Measurements from ENCODE around the gene KAZN. TPM values are rescaled to one million over a fixed set of nuclear protein-coding genes. Genes with fewer than 3 reads are reported as not detected.

KAZN gene
- total and polyA plus RNA-seq, 2 of the 8 experiments (the other 6 are each of a cell fraction or from before 2014, with no cell fraction given), result 3.7 to 11.8 TPM

GRCh38 chr1:14568716-14569355, 29.6 kb upstream of the KAZN start (continued):
- no peak for TF ChIP-seq SIRT6 (IDR thresholded peaks at IDR 0.05; ENCODE audit: low read length)
- no peak for TF ChIP-seq POLR2A (IDR thresholded peaks at IDR 0.05; ENCODE audit: control extremely low read depth in 1 of 2, low read depth in 2 of 2, low read length in 2 of 2)
- TF ChIP-seq TEAD4 (IDR thresholded peaks at IDR 0.05; ENCODE audit: low read depth, low read length), result no peak
